AG04449 (cell line): ENCODE results near the gene ACAP3.

Source experiments
- CTCF ChIA-PET: fragments of 350-600 bp; formaldehyde crosslinking; extraction: SDS; loops from one replicate; lab custom pipeline; 2021; ENCODE audit warnings: antibody characterized with exemption; lab: Yijun Ruan, JAX
- POLR2A ChIA-PET: fragments of 400-600, 350-600 bp; formaldehyde crosslinking; extraction: SDS; loops from one replicate; lab custom pipeline; 2020; ENCODE audit warnings: antibody characterized with exemption, inconsistent platforms; lab: Yijun Ruan, JAX
- DNase-seq: peaks from one replicate; pipeline ENCODE4 v3.0.0-alpha.2; 2010; ENCODE audit warnings: low read depth, low spot score
- H3K4me3 ChIP-seq: 2 replicates; pipeline ENCODE4 v1.5.1; 2011; ENCODE audit warnings: low read depth, mild to moderate bottlenecking, control low read depth, low read length
- CTCF ChIP-seq: IDR thresholded peaks from one replicate; pipeline ENCODE4 v1.5.1; 2011; ENCODE audit warnings: mild to moderate bottlenecking, moderate library complexity, low read length, control low read depth, inconsistent platforms; ENCODE audit not compliant: insufficient read depth; ENCODE audit errors: missing control alignments

Gene ACAP3

DNA sequence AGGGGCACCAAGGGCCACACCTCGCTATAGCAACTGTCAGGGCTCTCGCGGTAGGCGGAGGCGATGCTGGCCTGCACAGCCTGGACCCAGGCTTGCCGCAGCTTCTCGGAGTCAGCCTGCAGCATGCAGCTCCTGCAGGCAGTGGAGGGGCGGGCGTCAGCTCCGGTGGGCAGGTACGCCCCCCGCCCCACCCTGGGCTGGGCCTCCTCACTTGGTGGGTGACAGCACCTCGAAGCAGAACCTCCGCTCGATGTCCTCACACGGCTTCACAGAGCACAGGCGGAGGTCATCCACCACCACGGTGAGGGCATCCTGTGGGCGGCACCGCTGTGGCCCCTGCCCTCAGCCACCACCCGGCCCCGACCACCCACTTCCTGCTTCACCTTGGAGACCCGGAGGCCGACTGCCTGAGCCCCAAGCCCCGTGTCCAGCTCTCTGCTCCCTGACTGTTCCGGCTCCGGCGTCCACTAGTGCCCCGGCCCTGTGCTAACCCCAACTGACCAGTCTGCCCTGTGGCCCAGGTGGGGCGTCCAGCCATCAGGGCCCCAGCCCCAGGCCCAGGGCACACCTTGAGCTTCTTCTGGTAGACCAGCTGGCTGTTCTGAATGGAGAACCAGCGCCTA lies 9.8 kb downstream of the ACAP3 start:
- ChIA-PET POLR2A (no interaction called here), CTCF (no interaction called here)
- DNase-seq, result no peak
- TF ChIP-seq CTCF, result no peak
- H3K4me3 ChIP-seq, result no peak overlapping the region

DNA sequence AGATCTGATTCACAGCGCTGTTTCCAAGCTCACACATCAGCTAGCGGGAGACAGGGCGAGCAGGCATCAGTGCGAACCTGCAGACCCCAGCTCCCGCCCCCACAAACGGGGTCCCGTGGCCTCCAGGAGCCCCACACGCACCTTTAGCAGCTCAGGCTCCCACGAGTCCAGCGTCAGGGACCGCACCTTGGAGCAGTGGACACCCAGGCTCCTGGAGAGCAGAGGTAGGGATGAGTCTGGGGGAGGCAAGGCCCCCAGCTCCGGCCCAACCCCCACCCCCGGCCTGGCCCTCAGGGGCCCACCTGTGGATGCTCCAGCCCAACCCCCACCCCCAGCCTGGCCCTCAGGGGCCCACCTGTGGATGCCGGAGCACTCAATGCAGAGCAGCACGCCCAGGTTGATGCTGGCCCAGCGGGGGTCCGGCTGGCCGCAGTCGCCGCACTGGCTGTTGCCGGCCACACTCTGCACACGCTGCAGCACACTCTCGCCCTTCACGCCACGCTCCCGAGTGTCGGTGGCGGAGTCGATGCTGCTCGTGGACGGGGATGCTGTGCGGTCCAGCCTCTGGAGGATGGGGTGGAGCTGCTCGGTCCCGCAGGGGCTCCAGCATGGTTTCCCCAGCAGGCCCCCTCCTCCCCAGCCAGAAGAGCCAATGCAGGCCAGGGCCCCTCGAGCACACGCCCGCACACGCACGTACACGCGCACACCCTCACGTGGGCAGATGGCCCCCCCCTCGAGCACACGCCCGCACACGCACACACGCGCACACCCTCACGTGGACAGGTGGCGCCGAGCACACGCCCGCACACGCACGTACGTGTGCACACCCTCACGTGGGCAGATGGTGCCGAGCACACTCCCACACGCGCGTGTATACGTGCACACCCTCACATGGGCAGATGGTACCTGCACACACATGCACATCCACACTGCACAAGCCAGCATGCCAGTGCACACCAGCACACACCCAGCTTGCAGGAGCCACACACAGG lies 11.4 kb downstream of the ACAP3 start:
- TF ChIP-seq CTCF, result no peak
- ChIA-PET POLR2A (no interaction called here), CTCF (interaction anchor here (0.6 to 2.1 kb wide), 2 partner anchors 13 to 174 kb away, joined by 3 to 13 read pairs; no protein-coding TSS in a partner anchor)
- no peak overlapping the region for H3K4me3 ChIP-seq
- DNase-seq, result no peak

GRCh38 chr1:1295154-1295923 lies 12.4 kb downstream of the ACAP3 start:
- no peak for DNase-seq
- TF ChIP-seq CTCF, result no peak
- ChIA-PET CTCF (interaction anchor here (0.6 to 2.1 kb wide), 2 partner anchors 14 to 173 kb away, joined by 3 to 13 read pairs; no protein-coding TSS in a partner anchor), POLR2A (interaction anchor here (1.0 kb wide), 1 partner anchor 10 kb away, joined by 3 read pairs; no protein-coding TSS in a partner anchor)
- H3K4me3 ChIP-seq, result no peak overlapping the region

- CTCF ChIA-PET, result interaction anchor here (0.5 to 2.1 kb wide), 2 partner anchors 172 to 312 kb away, joined by 3 to 13 read pairs; partner anchors contain the start of gene PERM1
- DNase-seq, result no peak
- no peak overlapping the region for H3K4me3 ChIP-seq
- no peak for TF ChIP-seq CTCF
- POLR2A ChIA-PET, result interaction anchor here (0.8 to 1.0 kb wide), 2 partner anchors 11 to 16 kb away, joined by 3 read pairs; no protein-coding TSS in a partner anchor
These were observed 13.4 kb downstream of the ACAP3 start for GRCh38 chr1:1294250-1294890.

GRCh38 chr1:1293263-1294249 lies 14.2 kb downstream of the ACAP3 start:
- H3K4me3 ChIP-seq, result no peak overlapping the region
- DNase-seq, result no peak
- ChIA-PET CTCF (no interaction called here), POLR2A (no interaction called here)
- TF ChIP-seq CTCF, result no peak
